Measurements from ENCODE around the gene KCTD19.

KCTD19 gene

GRCh38 chr16:67258161-67258835, 68.2 kb downstream of the KCTD19 start:
- DNase-seq (ENCODE audit: low spot score), result no peak

GRCh38 chr16:67257486-67258160, 68.9 kb downstream of the KCTD19 start:
- DNase-seq (ENCODE audit: low spot score), result no peak

- no peak for DNase-seq (ENCODE audit: low spot score)
These were observed 69.8 kb downstream of the KCTD19 start for GRCh38 chr16:67256701-67257230.

- no peak for DNase-seq (ENCODE audit: low spot score)
These were observed 70.9 kb downstream of the KCTD19 start for GRCh38 chr16:67255553-67256221.

- DNase-seq (ENCODE audit: low spot score), result no peak
These were observed 71.6 kb downstream of the KCTD19 start for GRCh38 chr16:67254801-67255552.

- no peak for DNase-seq (ENCODE audit: low spot score)
These were observed 73.7 kb downstream of the KCTD19 start for GRCh38 chr16:67252609-67253497.

- no peak for DNase-seq (ENCODE audit: low spot score)
These were observed 76.6 kb downstream of the KCTD19 start for GRCh38 chr16:67250045-67250327.

GRCh38 chr16:67249178-67250044, 77.1 kb downstream of the KCTD19 start:
- no peak for DNase-seq (ENCODE audit: low spot score)

- peak; percentile 34 for DNase-seq (ENCODE audit: low spot score)
These were observed 78.0 kb downstream of the KCTD19 start, which contains the start of gene SLC9A5 for GRCh38 chr16:67248401-67249177. TSS of gene SLC9A5 (plus strand) at chr16:67248979. CDS start at chr16:67249015, 36 bp downstream.

GRCh38 chr16:67248073-67248400, 78.5 kb downstream of the KCTD19 start:
- DNase-seq (ENCODE audit: low spot score), result peak; percentile 64

GRCh38 chr16:67247192-67248072, 79.1 kb downstream of the KCTD19 start, which contains the start of gene FHOD1:
TSS of gene FHOD1 (minus strand) at chr16:67247481. CDS start at chr16:67247410, 71 bp downstream.
- DNase-seq (ENCODE audit: low spot score), result peak; percentile 97

GRCh38 chr16:67246756-67247191, 79.8 kb downstream of the KCTD19 start:
- DNase-seq (ENCODE audit: low spot score), result no peak

- DNase-seq (ENCODE audit: low spot score), result peak; percentile 82
These were observed 80.3 kb downstream of the KCTD19 start for GRCh38 chr16:67246081-67246755.

GRCh38 chr16:67245674-67246080, 80.9 kb downstream of the KCTD19 start:
- peak; percentile 70 for DNase-seq (ENCODE audit: low spot score)

GRCh38 chr16:67245186-67245585, 81.4 kb downstream of the KCTD19 start:
- no peak for DNase-seq (ENCODE audit: low spot score)

GRCh38 chr16:67244387-67245185, 82.0 kb downstream of the KCTD19 start:
- peak; percentile 78 for DNase-seq (ENCODE audit: low spot score)

- no peak for DNase-seq (ENCODE audit: low spot score)
These were observed 83.1 kb downstream of the KCTD19 start for GRCh38 chr16:67243481-67243880.

Data from RKO (cell line).